Measurements from ENCODE around the gene PLA2G6.
"Not testable (repeated sequence)": the region's sequence is repeated elsewhere in the genome, so short reads cannot be mapped to it uniquely, and the experiment has no call there.

- not testable (repeated sequence) for TF ChIP-seq POLR2A, CTCF (IDR thresholded peaks at IDR 0.05)
Measured at GRCh38 chr22:38146166-38146565, 35.5 kb downstream of the PLA2G6 start.

All from adrenal gland (tissue), 5 donors.